H9 (cell line): ENCODE results near the gene SIK2. TPM values are rescaled to one million over a fixed set of nuclear protein-coding genes. Genes with fewer than 3 reads are reported as not detected.

Experiments
- DNase-seq: peaks from one replicate; pipeline ENCODE4 v3.0.0-alpha.2; 2017
- H2AFZ ChIP-seq: one replicate; pipeline ENCODE4 v1.6.1; 2013; ENCODE audit warnings: mild to moderate bottlenecking, low read length, control low read depth, moderate library complexity
- H2AK5ac ChIP-seq: 2 replicates; pipeline ENCODE4 v1.6.1; 2013; ENCODE audit warnings: low read length, control low read depth, mixed read lengths; ENCODE audit not compliant: insufficient read length
- H2BK120ac ChIP-seq: one replicate; pipeline ENCODE4 v1.6.1; 2013; ENCODE audit warnings: low read depth, mild to moderate bottlenecking, low read length, control low read depth, inconsistent platforms; ENCODE audit not compliant: poor library complexity, severe bottlenecking
- H2BK12ac ChIP-seq: 2 replicates; pipeline ENCODE4 v1.6.1; 2013; ENCODE audit warnings: low read length, control low read depth, mixed read lengths, low read depth; ENCODE audit not compliant: insufficient read length
- H2BK15ac ChIP-seq: 2 replicates; pipeline ENCODE4 v1.6.1; 2013; ENCODE audit warnings: low read depth, low read length, control low read depth
- H2BK20ac ChIP-seq: one replicate; pipeline ENCODE4 v1.6.1; 2013; ENCODE audit warnings: low read depth, mild to moderate bottlenecking, low read length, control low read depth, inconsistent platforms; ENCODE audit not compliant: poor library complexity, severe bottlenecking
- H2BK5ac ChIP-seq: 2 replicates; pipeline ENCODE4 v1.6.1; 2013; ENCODE audit warnings: low read length, control low read depth, mixed read lengths; ENCODE audit not compliant: insufficient read length
- H3K14ac ChIP-seq: 2 replicates; pipeline ENCODE4 v1.6.1; 2013; ENCODE audit warnings: low read length, control low read depth; ENCODE audit not compliant: insufficient read depth
- H3K18ac ChIP-seq: 2 replicates; pipeline ENCODE4 v1.6.1; 2013; ENCODE audit warnings: low read depth, mild to moderate bottlenecking, mixed read lengths, low read length, control low read depth; ENCODE audit not compliant: insufficient read length
- H3K23ac ChIP-seq: 2 replicates; pipeline ENCODE4 v1.6.1; 2013; ENCODE audit warnings: low read length, control low read depth, mixed read lengths, low read depth; ENCODE audit not compliant: insufficient read length
- H3K23me2 ChIP-seq: 2 replicates; pipeline ENCODE4 v1.6.1; 2013; ENCODE audit warnings: low read depth, mild to moderate bottlenecking, mixed read lengths, low read length, control low read depth; ENCODE audit not compliant: insufficient read length, poor library complexity, severe bottlenecking
- H3K27ac ChIP-seq: 2 replicates; pipeline ENCODE4 v1.5.1; 2013; ENCODE audit warnings: low read length, control low read depth, mixed read lengths, low read depth; ENCODE audit not compliant: insufficient read length
- H3K27me3 ChIP-seq: 2 replicates; pipeline ENCODE4 v1.6.1; 2013; ENCODE audit warnings: low read length, control low read depth, inconsistent platforms; ENCODE audit not compliant: insufficient read depth
- H3K4ac ChIP-seq: 2 replicates; pipeline ENCODE4 v1.6.1; 2013; ENCODE audit warnings: low read depth, mild to moderate bottlenecking, control low read depth, inconsistent platforms, low read length, moderate library complexity
- H3K4me1 ChIP-seq: 2 replicates; pipeline ENCODE4 v1.6.1; 2013; ENCODE audit warnings: low read length, control low read depth, inconsistent platforms; ENCODE audit not compliant: insufficient read depth
- H3K4me2 ChIP-seq: 2 replicates; pipeline ENCODE4 v1.6.1; 2013; ENCODE audit warnings: low read length, control low read depth, mixed read lengths; ENCODE audit not compliant: insufficient read length, insufficient read depth
- H3K56ac ChIP-seq: 2 replicates; pipeline ENCODE4 v1.6.1; 2013; ENCODE audit warnings: low read depth, mild to moderate bottlenecking, mixed read lengths, low read length, control low read depth; ENCODE audit not compliant: insufficient read length
- H3K79me1 ChIP-seq: 2 replicates; pipeline ENCODE4 v1.6.1; 2013; ENCODE audit warnings: low read depth, mild to moderate bottlenecking, moderate library complexity, low read length, control low read depth, inconsistent platforms; ENCODE audit not compliant: insufficient read depth, poor library complexity, severe bottlenecking
- H3K79me2 ChIP-seq: 2 replicates; pipeline ENCODE4 v1.6.1; 2013; ENCODE audit warnings: low read length, control low read depth, inconsistent platforms; ENCODE audit not compliant: insufficient read depth
- H3K9ac ChIP-seq: 2 replicates; pipeline ENCODE4 v1.6.1; 2013; ENCODE audit warnings: low read length, control low read depth, mixed read lengths; ENCODE audit not compliant: insufficient read length; ENCODE audit errors: extremely low read depth
- H3K9me3 ChIP-seq: one replicate; pipeline ENCODE4 v1.6.1; 2013; ENCODE audit warnings: low read depth, low read length, inconsistent platforms; ENCODE audit not compliant: control insufficient read depth
- H3T11ph ChIP-seq: one replicate; pipeline ENCODE4 v1.6.1; 2013; ENCODE audit warnings: mild to moderate bottlenecking, low read length, control low read depth, inconsistent platforms
- H4K20me1 ChIP-seq: one replicate; pipeline ENCODE4 v1.6.1; 2013; ENCODE audit not compliant: control insufficient read depth, insufficient read length, insufficient read depth
- H4K5ac ChIP-seq: 2 replicates; pipeline ENCODE4 v1.6.1; 2013; ENCODE audit warnings: low read depth, mild to moderate bottlenecking, mixed read lengths, low read length, control low read depth; ENCODE audit not compliant: insufficient read length
- H4K8ac ChIP-seq: replicated peaks from 2 replicates; pipeline ENCODE4 v1.6.1; 2013; ENCODE audit warnings: low read length, control low read depth, mixed read lengths, low read depth; ENCODE audit not compliant: insufficient read length
- H4K91ac ChIP-seq: 2 replicates; pipeline ENCODE4 v1.6.1; 2013; ENCODE audit warnings: low read depth, mild to moderate bottlenecking, moderate library complexity, mixed read lengths, low read length, control low read depth; ENCODE audit not compliant: insufficient read length
- H3K27ac Mint-ChIP-seq, 3 experiments: 2 replicates in 2 of 3; 3 replicates in 1 of 3; pipeline ENCODE4 v1.8.0; 2020 to 2021; ENCODE audit warnings: mixed read lengths in 3 of 3, mild to moderate bottlenecking in 1 of 3, moderate library complexity in 1 of 3
- H3K27me3 Mint-ChIP-seq: 2 replicates; pipeline ENCODE4 v1.8.0; 2021; ENCODE audit warnings: low read depth, mild to moderate bottlenecking, moderate library complexity, mixed read lengths
- H3K36me3 Mint-ChIP-seq, 3 experiments: 2 replicates in 2 of 3; 3 replicates in 1 of 3; pipeline ENCODE4 v1.8.0; 2020 to 2021; ENCODE audit warnings: low read depth in 3 of 3, mixed read lengths in 3 of 3; ENCODE audit not compliant: insufficient read depth in 1 of 3
- H3K4me1 Mint-ChIP-seq, 2 experiments: 2 replicates each; pipeline ENCODE4 v1.8.0; 2020; ENCODE audit warnings: mixed read lengths in 2 of 2
- H3K4me3 Mint-ChIP-seq, 2 experiments: 2 replicates in 1 of 2; 3 replicates in 1 of 2; pipeline ENCODE4 v1.8.0; 2020 to 2021; ENCODE audit warnings: mild to moderate bottlenecking in 2 of 2, mixed read lengths in 2 of 2, moderate library complexity in 1 of 2
- H3K9me3 Mint-ChIP-seq, 2 experiments: 2 replicates in 1 of 2; 3 replicates in 1 of 2; pipeline ENCODE4 v1.8.0; 2020; ENCODE audit warnings: mild to moderate bottlenecking in 2 of 2, mixed read lengths in 2 of 2, moderate library complexity in 1 of 2
- CTCF ChIP-seq: fragments of 200-600 bp; sonication (generic); conservative IDR thresholded peaks from 3 replicates; pipeline ENCODE4 v1.8.0; 2021; ENCODE audit warnings: antibody characterized with exemption, mild to moderate bottlenecking
- WGBS: extraction: QIAGEN DNeasy Blood & Tissue Kit; methylation state at CpG from one replicate; pipeline ENCODE4 v1.1.7; 2013; ENCODE audit warnings: missing lambda C conversion rate, low lambda C conversion rate, mixed read lengths; ENCODE audit not compliant: insufficient read length; ENCODE audit errors: extremely low coverage; 5-methylcytosine and 5-hydroxymethylcytosine counted together
- total RNA-seq: library from RNA; stranded (reverse); gene quantifications from 2 replicates; pipeline ENCODE4 v1.2.1, GENCODE V29; 2021

The SIK2 gene
- total RNA-seq, 1 experiment from 2014 or later: 7.5 TPM

GRCh38 chr11:111652184-111652583 lies 49.9 kb downstream of the SIK2 start:
- no CpG with 5 or more reads among the region's 2 CpGs for WGBS
- H2BK15ac ChIP-seq: no peak overlapping the region

More at GRCh38 chr11:111652184-111652583, 49.9 kb downstream of the SIK2 start:
- Mint-ChIP-seq H3K27me3 (no peaks in the 10 kb centered on the region), H3K27ac (no peak overlapping the region), H3K4me3 (no peak overlapping the region), H3K4me1 (peaks cover 3 to 7% of the 10 kb centered on the region in 2 experiments; a peak in 3 of 4 replicates), H3K36me3 (no peaks in the 10 kb centered on the region), H3K9me3 (no peaks in the 10 kb centered on the region; a peak in 1 of 5 replicates)
- H3K4me2 ChIP-seq: no peak overlapping the region
- no peak overlapping the region for H2AK5ac ChIP-seq
- no peak overlapping the region for H4K5ac ChIP-seq
- TF ChIP-seq CTCF: no peak
- no peak overlapping the region for H3K23ac ChIP-seq
- no peak overlapping the region for H2AFZ ChIP-seq
- H3K9ac ChIP-seq: no peak overlapping the region
- H3K4ac ChIP-seq: no peak overlapping the region
- H3T11ph ChIP-seq: no peak overlapping the region
- no peaks in the 10 kb centered on the region for H3K79me1 ChIP-seq
- H2BK12ac ChIP-seq: no peak overlapping the region
- H4K91ac ChIP-seq: no peak overlapping the region
- no peaks in the 10 kb centered on the region for H4K20me1 ChIP-seq
- no peaks in the 10 kb centered on the region for H3K27me3 ChIP-seq
- no peak overlapping the region for H2BK120ac ChIP-seq
- no peaks in the 10 kb centered on the region for H3K23me2 ChIP-seq
- no peaks in the 10 kb centered on the region for H3K9me3 ChIP-seq
- no peak overlapping the region for H3K27ac ChIP-seq
- no peak overlapping the region for H3K18ac ChIP-seq
- no peaks in the 10 kb centered on the region for H3K79me2 ChIP-seq
- H4K8ac ChIP-seq: no peak overlapping the region
- no peak for DNase-seq
- no peak overlapping the region for H2BK20ac ChIP-seq
- H3K14ac ChIP-seq: no peak overlapping the region
- H3K4me1 ChIP-seq: no peaks in the 10 kb centered on the region
- no peak overlapping the region for H2BK5ac ChIP-seq
- H3K56ac ChIP-seq: no peak overlapping the region
